Heart right ventricle (tissue), 16 donors: ENCODE measurements around the gene CREB3L4. TPM values are rescaled to one million over a fixed set of nuclear protein-coding genes. Genes with fewer than 3 reads are reported as not detected.

Experiments
- ATAC-seq, 8 donors: fragments of 200-7000 bp; cut with Tn5 transposase; one replicate each; pipeline ENCODE4 v1.9.1; 2020; ENCODE audit warnings: mild to moderate bottlenecking in 8 of 8, moderate library complexity in 8 of 8, moderate number of reproducible peaks in 1 of 8
- DNase-seq, 2 donors: peaks; one replicate each; pipeline ENCODE4 v3.0.0-alpha.2; 2020
- H3K27ac ChIP-seq, 10 donors: fragments of 200-600 bp; sonication (generic) in 2 of 10; one replicate each; pipeline versions ENCODE4 v1.5.0 to v1.8.0; 2020 to 2022; ENCODE audit warnings: mild to moderate bottlenecking in 3 of 10
- H3K27me3 ChIP-seq, 7 donors: fragments of 200-600 bp; one replicate each; pipeline ENCODE4 v1.8.0; 2021 to 2022; ENCODE audit warnings: mild to moderate bottlenecking in 2 of 7
- H3K36me3 ChIP-seq, 9 donors: fragments of 200-600 bp; sonication (generic) in 1 of 9; one replicate each; pipeline versions ENCODE4 v1.5.0 to v1.8.0; 2020 to 2022; ENCODE audit warnings: mild to moderate bottlenecking in 2 of 9
- H3K4me1 ChIP-seq, 9 donors: fragments of 200-600 bp; sonication (generic) in 1 of 9; one replicate each; pipeline versions ENCODE4 v1.5.0 to v1.8.0; 2020 to 2022; ENCODE audit warnings: mild to moderate bottlenecking in 4 of 9
- H3K4me3 ChIP-seq, 10 donors: fragments of 200-600 bp; sonication (generic) in 2 of 10; one replicate each; pipeline versions ENCODE4 v1.5.0 to v1.8.0; 2020 to 2022; ENCODE audit warnings: mild to moderate bottlenecking in 7 of 10, moderate library complexity in 2 of 10
- H3K9me3 ChIP-seq, 11 donors: fragments of 200-600 bp in 10 of 11; sonication (generic) in 2 of 11; one replicate each; pipeline versions ENCODE4 v1.5.0 to v1.8.0; 2013 to 2022; ENCODE audit warnings: mild to moderate bottlenecking in 2 of 11, control low read depth in 1 of 11, moderate library complexity in 1 of 11
- CTCF ChIP-seq, 9 donors: fragments of 200-600 bp; sonication (generic) in 2 of 9; IDR thresholded peaks; one replicate each; pipeline versions ENCODE4 v1.5.0 to v1.8.0; 2021 to 2022; ENCODE audit warnings: antibody characterized with exemption in 9 of 9, mild to moderate bottlenecking in 5 of 9, moderate library complexity in 1 of 9
- WGBS, 2 donors: extraction: QIAGEN DNeasy Blood & Tissue Kit; methylation state at CpG; one replicate each; pipeline ENCODE4 v1.1.7; 2013; ENCODE audit warnings: inconsistent platforms in 1 of 2; 5-methylcytosine and 5-hydroxymethylcytosine counted together
- intact Hi-C, 10 donors: fragments of 100-400 bp; cut with DNase I; formaldehyde crosslinking; loops; one replicate each; pipeline versions ENCODE4 v1.11.1 to v1.14.2; 2022
- polyA plus RNA-seq, 2 donors: library from polyadenylated mRNA; stranded (reverse); fragments of 200-250 nt; gene quantifications; one replicate each; pipeline ENCODE4 v1.2.3, GENCODE V29; 2013
- total RNA-seq, 10 donors: library from RNA; stranded (reverse); fragmentation: NEBNext Ultra II Directional in 3 of 10; extraction: Animal tissue kit (Norgen Biotek cat#: 25700) in 3 of 10; gene quantifications; one replicate each; pipeline versions ENCODE4 v1.2.1 to v1.2.4, GENCODE V29; 2021 to 2023
- donor health status: Arrhythmogenic right ventricular cardiomyopathy.
- donor health status: ischemic (EF 13 %, LVEDD 7.1; RV severe dilation, severe dysfunction).
- donor health status: healthy with polysubstance abuse.
- donor health status: DM: no; HTN: yes; CAD: no.
- donor health status: DM: no; HTN: no; CAD: no.
- donor health status: ischemic (EF 25% LVEDD 6.9; RV normal size, moderate dysfunction).
- donor health status: ischemic (EF 25% LVEDD 5.7; RV mildly dilated, moderate dysfunction).
- donor health status: healthy.
- donor health status: DM: yes; HTN: yes; CAD: no.
- donor health status: Ischemic cardiomyopathy.
- donor health status: ischemic (EF 35%, LVEDD 5.7; RV mildly dilated, moderate dysfunction).
- donor health status: nonischemic (EF 11% LVEDD 7.7; RV severe dilation, severe dysfunction).
- donor health status: DM: yes; HTN: yes; CAD: no.
- donor health status: PGD.
- donor health status: ischemic (EF 29% LVEDD 5.4; RV normal size, mild dysfunction).
- donor health status: nonischemic (EF 23%, LVEDD 6.1; RV moderate dilation, normal function).

Gene CREB3L4
- total and polyA plus RNA-seq, 12 donors = 2.9 to 8.5 (median 4.6) TPM

GRCh38 chr1:153928245-153928644, 39.5 kb upstream of the CREB3L4 start:
- intact Hi-C loops = no loop called here
- Histone ChIP-seq H3K4me3 (no peak overlapping the region), H3K27ac (peak overlapping the region in 6 of 10 donors; percentile 4 to 71 (median 40)), H3K36me3 (peaks cover 0 to 44% (median 22%) of the 10 kb centered on the region in 9 donors), H3K9me3 (no peaks in the 10 kb centered on the region), H3K4me1 (peaks cover 0 to 23% (median 9%) of the 10 kb centered on the region in 9 donors), H3K27me3 (no peaks in the 10 kb centered on the region)
- no peak for TF ChIP-seq CTCF (IDR thresholded peaks at IDR 0.05)
- WGBS, 2 donors = 68 to 89% methylated on average over 1 of the region's 1 CpG
- DNase-seq = no peak
- ATAC-seq = no peak

GRCh38 chr1:153928791-153929341, 38.8 kb upstream of the CREB3L4 start:
- peak overlapping the region in 6 of 10 donors; percentile 4 to 71 (median 38) for H3K27ac ChIP-seq

GRCh38 chr1:153929426-153929825, 38.3 kb upstream of the CREB3L4 start:
- Histone ChIP-seq H3K36me3 (peaks cover 0 to 56% (median 34%) of the 10 kb centered on the region in 9 donors), H3K4me1 (peaks cover 0 to 15% (median 5%) of the 10 kb centered on the region in 9 donors), H3K4me3 (no peak overlapping the region), H3K27me3 (no peaks in the 10 kb centered on the region), H3K9me3 (no peaks in the 10 kb centered on the region), H3K27ac (peak overlapping the region in 4 of 10 donors; percentile 22 to 71 (median 34))
- no peak for TF ChIP-seq CTCF (IDR thresholded peaks at IDR 0.05)
- 90 to 92% methylated on average over 5 of the region's 5 CpGs for WGBS, 2 donors
- no peak for DNase-seq
- intact Hi-C loops = no loop called here
- no peak for ATAC-seq

More at GRCh38 chr1:153928791-153929341, 38.8 kb upstream of the CREB3L4 start:
- H3K4me1 ChIP-seq = peaks cover 0 to 19% (median 5%) of the 10 kb centered on the region in 9 donors
- ATAC-seq (peak in 1 of 8 donors; percentile 9), DNase-seq (no peak)
- TF ChIP-seq CTCF (IDR thresholded peaks at IDR 0.05) = no peak
- peaks cover 0 to 50% (median 29%) of the 10 kb centered on the region in 9 donors for H3K36me3 ChIP-seq
- intact Hi-C loops = no loop called here
- no peak overlapping the region for H3K4me3 ChIP-seq
- 49 to 62% methylated on average over 4 of the region's 4 CpGs for WGBS, 2 donors
- H3K27me3 ChIP-seq = no peaks in the 10 kb centered on the region
- H3K9me3 ChIP-seq = no peaks in the 10 kb centered on the region

GRCh38 chr1:153929981-153930948, 37.4 kb upstream of the CREB3L4 start:
- intact Hi-C loops = loop anchor here in 1 of 10 donors (10.0 kb wide), 1 partner anchor 115 kb away; no protein-coding TSS in a partner anchor
- Histone ChIP-seq H3K27ac (no peak overlapping the region), H3K4me1 (peaks cover 0 to 15% (median 5%) of the 10 kb centered on the region in 9 donors)

More at GRCh38 chr1:153929981-153930948, 37.4 kb upstream of the CREB3L4 start:
- Histone ChIP-seq H3K9me3 (no peaks in the 10 kb centered on the region), H3K36me3 (peaks cover 0 to 64% (median 40%) of the 10 kb centered on the region in 9 donors), H3K4me3 (no peak overlapping the region), H3K27me3 (no peaks in the 10 kb centered on the region)
- 83 to 86% methylated on average over 14 of the region's 14 CpGs for WGBS, 2 donors
- peak in 1 of 8 donors; percentile 3 for ATAC-seq
- no peak for TF ChIP-seq CTCF (IDR thresholded peaks at IDR 0.05)
- no peak for DNase-seq
